GM19351 (cell line): ENCODE results near the gene GRM4.

Experiments used
- ATAC-seq: cut with Tn5 transposase; IDR thresholded peaks from one replicate; pipeline ENCODE4 v1.9.1; 2021; ENCODE audit warnings: mild to moderate bottlenecking, moderate library complexity; ENCODE audit not compliant: unreplicated experiment

GRM4 gene

GRCh38 chr6:33999567-33999966, 146.3 kb downstream of the GRM4 start:
- no peak for ATAC-seq

- ATAC-seq: no peak
Observed at GRCh38 chr6:33998660-33999059, 147.2 kb downstream of the GRM4 start.

- ATAC-seq: no peak
Observed at GRCh38 chr6:33997265-33997664, 148.6 kb downstream of the GRM4 start.

GRCh38 chr6:33996120-33996475, 149.8 kb downstream of the GRM4 start:
- ATAC-seq: no peak

GRCh38 chr6:33995309-33996119, 150.4 kb downstream of the GRM4 start:
- no peak for ATAC-seq

- ATAC-seq: no peak
Observed at GRCh38 chr6:33994472-33995308, 151.2 kb downstream of the GRM4 start.

- ATAC-seq: no peak
Observed at GRCh38 chr6:33993653-33994471, 152.0 kb downstream of the GRM4 start.

GRCh38 chr6:33993091-33993490, 152.8 kb downstream of the GRM4 start:
- ATAC-seq: no peak

- ATAC-seq: no peak
Observed at GRCh38 chr6:33992191-33992590, 153.7 kb downstream of the GRM4 start.

GRCh38 chr6:33991610-33992009, 154.3 kb downstream of the GRM4 start:
- no peak for ATAC-seq

GRCh38 chr6:33990061-33990541, 155.8 kb downstream of the GRM4 start:
- no peak for ATAC-seq

GRCh38 chr6:33989016-33989854, 156.7 kb downstream of the GRM4 start:
- no peak for ATAC-seq

- no peak for ATAC-seq
Observed at GRCh38 chr6:33988121-33989015, 157.5 kb downstream of the GRM4 start.

GRCh38 chr6:33987531-33988021, 158.3 kb downstream of the GRM4 start:
- ATAC-seq: no peak

- no peak for ATAC-seq
Observed at GRCh38 chr6:33985947-33986346, 159.9 kb downstream of the GRM4 start.

GRCh38 chr6:33985313-33985751, 160.6 kb downstream of the GRM4 start:
- ATAC-seq: no peak

- ATAC-seq: no peak
Observed at GRCh38 chr6:33984466-33985312, 161.2 kb downstream of the GRM4 start.
